GM19468 (cell line): ENCODE results near the gene PTPRN2.
"Not testable (repeated sequence)": the region's sequence is repeated elsewhere in the genome, so short reads cannot be mapped to it uniquely, and the experiment has no call there.

Experiments
- ATAC-seq: cut with Tn5 transposase; IDR thresholded peaks from one replicate; pipeline ENCODE4 v1.9.1; 2021; ENCODE audit warnings: mild to moderate bottlenecking, moderate library complexity, moderate number of reproducible peaks; ENCODE audit not compliant: unreplicated experiment; ENCODE audit errors: extremely low read depth

Gene PTPRN2

DNA sequence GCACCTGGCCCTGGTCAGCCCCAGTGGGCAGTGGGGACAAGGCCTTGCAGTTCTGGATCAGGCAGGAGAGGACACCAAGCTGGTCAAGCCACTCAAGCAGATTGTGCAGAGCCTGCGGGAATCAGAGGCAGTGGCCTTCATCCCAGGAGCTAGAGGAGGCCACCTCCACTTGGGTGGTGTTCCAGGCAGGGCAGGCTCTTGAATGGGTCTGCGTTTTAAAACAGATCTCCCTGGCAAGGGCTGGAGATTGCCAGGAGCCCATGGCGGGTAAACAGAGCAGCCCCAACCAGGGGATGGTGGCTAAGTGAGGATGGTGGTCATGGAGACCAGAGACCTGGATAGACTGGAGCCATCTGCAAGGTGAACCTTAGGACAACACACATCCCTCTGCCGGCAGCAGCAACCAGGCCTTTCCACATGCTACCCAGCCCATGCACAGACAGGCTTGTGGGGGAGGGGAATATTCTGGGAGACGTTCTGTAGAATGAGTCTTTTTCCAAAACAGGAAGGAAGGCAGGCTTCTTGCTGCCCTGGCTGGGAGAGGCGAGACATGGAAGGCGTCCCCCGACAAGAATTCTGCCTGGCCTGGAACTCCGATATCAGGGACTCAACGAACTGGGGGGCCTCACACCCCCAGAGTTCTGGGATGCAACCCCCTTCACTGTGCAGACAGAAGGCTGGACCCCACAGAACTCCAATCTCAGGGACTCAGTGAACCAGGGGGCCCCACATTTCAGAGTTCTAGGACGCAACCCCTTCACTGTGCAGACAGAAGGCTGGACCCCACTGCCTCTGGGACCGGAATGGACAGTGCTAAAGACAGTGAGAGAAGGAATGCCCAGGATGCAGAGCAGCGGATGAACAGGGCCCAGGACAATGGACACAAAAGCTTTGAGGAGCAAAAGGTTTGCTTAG is 264.8 kb downstream of the PTPRN2 start:
- no peak for ATAC-seq

DNA sequence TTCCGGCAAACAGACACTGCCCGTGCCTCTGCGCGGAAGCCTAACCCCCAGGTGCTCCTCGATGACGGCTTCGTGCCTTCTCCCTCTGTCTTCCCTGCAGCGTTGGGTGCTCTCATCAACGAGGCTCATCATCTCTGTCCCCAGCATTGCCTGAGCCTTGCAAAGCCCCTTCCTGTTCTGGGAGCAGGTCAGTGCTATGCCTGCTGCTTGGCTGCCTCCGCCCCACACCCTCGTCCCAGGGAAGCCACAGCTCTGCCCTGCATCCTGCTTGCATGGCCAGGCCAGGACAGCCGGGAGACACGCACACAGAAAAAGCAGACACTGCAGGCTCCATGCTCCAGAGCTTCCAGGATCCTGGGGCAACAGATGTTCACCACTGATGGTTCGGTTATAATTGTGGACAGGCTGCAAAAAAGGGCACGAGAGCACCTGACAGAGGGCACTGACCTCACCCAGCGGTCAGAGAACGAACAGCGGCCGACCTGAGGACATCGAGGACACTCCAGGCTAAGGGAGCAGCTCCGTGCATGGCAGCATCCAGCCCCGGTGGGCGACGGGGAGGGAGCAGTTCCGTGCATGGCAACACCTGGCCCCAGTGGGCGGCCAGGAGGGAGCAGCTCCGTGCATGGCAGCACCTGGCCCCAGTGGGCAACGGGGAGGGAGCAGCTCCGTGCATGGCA is 265.5 kb downstream of the PTPRN2 start:
- ATAC-seq, result no peak

DNA sequence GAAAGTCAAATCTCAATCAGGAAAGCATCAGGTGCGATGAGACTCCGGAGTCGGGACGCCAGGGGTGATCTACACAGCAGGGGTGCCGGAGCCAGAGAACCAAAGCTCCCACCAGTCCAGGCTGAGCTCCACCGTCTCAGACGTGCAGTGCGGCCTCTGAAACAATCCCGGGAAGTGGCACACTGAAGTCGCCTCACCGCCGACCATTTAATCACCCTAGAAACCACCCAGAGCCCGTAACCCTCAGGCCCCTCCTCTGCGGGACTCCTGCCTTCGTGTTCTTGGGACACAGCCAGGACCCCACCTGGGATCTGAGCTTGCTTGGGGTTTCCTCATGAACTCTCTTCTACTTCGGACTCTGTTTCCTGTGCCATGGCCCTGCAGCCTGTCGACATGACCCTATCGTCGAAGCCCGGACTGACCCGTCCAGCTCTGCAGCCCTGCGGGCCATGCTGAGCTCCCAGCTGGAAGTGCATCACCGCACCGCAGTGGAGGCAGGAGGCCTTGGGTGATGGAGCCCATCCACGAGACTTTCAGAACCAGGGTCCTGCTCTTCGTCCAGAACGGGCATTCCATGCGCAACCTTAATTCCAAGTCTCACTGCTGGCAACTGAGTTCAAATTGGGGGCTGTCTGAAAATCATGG is 266.4 kb downstream of the PTPRN2 start:
- ATAC-seq, result no peak

DNA sequence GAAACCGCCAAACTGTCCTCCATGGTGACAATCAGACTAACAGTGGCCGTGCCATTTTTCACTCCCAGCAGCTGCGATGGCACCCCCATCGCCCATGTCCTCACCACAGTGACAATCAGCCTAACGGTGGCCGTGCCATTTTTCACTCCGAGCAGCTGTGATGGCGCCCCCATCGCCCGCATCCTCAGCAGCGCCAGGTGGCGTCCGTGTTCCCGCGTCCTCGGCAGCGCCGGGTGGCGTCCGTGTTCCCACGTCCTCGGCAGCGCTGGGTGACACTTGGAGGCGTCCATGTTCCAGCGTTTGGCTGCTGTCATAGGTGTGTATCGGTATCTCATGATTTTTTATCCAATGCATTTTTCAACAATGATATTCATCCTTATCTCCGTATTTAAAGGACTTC is 267.3 kb downstream of the PTPRN2 start:
- ATAC-seq, result no peak

DNA sequence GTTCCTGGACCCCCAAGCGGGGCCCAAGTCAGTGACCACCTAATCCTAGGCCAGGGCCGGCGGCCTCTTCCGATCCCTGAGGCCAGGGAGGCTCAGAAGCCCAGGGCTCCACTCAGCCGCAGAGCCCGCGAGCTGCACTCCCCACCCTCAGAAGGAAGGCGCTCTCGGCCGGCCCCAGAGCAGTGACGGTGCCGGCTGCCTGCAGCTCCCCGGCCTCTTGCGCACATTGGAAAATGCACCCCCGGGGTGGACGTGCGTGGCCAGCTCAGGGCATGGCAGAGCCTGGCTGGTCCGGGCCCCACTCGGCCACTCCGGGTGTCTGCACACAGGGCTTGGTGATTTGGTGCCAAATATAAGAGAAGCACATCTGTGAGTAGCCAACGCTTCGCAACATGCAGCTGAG is 269.1 kb downstream of the PTPRN2 start:
- no peak for ATAC-seq

DNA sequence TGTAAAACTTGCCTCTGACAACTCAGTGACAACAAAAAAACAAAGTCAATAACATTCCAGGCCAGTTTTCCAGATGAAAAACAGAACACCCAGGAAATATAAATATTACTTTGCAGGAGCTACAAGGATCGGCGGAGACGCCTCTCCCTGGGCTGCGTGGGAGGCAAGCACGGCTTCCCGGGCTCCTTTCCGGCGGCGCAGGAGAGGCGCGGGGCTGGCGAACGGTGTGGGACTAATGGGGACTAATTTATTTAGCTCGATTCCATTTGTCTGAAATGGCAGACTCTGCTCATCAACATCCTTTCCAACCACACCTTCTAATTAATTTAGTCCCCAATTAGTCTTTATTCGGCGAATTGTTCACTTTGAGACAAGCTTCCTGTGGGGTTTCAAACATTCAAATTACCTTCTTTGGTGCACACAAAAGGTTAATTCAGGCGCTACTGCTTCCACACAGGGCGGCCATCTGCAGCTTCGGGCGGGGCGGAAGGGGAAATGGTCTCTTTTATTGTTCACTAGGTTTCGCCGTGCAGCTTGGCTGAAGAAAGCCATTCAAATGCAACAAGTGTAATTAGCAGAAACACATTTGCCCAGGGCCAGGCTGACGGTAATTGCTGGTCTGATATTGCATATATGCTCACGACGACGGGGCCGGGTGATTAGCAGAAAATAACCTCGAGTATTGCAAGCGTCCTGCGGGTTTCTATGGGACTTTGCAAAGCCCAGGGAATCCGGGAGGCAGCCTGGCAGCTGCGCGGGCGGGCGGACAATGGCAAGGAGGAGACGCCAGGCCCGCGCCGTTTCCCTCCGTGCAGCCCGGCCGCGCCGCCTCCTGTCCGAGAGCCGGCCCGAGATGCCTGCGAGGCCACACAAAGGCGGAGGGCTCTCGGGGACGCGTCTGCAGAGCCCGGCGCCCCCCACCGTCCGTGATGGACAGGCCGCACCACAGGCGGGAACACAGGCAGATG is 270.1 kb downstream of the PTPRN2 start:
- ATAC-seq, result no peak

DNA sequence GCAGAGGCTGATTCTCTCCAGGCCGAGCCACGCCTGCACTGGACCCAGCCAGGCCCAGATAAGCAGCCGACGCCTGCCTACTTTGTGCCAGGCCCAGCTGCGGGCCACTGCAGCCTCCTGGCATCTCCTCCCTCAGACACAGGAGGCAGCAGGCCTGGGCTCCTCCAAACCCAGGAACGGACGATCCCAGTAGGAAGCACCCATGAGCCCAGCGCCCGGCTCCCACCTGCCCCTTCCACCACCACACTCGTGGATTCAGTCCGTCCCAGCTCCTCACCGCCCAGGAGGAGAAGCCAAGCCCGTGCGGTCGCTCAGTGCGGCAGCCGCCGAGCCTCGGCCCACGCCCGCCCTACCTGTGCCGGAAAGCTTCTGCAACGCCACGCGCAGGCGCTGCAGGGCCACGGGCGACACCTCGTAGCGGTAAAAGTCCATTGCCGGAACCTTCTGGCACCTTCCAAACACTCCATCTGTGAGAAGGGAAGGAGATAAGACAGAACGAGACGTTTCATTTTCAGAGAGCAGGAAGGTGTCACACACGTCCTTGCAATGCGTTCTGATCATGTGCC is 271.1 kb downstream of the PTPRN2 start:
- ATAC-seq, result no peak

DNA sequence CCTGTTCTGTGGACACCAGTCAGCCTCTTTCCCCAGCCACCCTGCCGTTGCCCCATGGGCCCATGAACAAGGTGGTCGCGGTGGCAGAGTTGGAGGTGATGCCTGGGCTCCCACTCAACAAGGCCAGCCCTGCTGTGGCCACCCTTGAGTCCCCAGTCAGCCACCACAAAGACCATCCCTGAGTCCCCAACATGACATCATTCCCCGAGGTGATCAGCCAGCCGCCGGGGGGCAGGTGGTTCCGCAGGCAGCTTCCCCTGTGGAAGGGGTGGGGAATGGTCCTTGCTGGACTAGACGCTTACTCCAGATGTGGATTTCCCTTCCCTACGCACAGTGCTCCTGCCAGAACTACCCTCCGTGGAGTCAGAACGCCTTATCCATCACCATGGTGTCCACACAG is 271.7 kb downstream of the PTPRN2 start:
- ATAC-seq, result no peak

GRCh38 chr7:158315326-158315725 is 272.3 kb downstream of the PTPRN2 start:
- no peak for ATAC-seq

DNA sequence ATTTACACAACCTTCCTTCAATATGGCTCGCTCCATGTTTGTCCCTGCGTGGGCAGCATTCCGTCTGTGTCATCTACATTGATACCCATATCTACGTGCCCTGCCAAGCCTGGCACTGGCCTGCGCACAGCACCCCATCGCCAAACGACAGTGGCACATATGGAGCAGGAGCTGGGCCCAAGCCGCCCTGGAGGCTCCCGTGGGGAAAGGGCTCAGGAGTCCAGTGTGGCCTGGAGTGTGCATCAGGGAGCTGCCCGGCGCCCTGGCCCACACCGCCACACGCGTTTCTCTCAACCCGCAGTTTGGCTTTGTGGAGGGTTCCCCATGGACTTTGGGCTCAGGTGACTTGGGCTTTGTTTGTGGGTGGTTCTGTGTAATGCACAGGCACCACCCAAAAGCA is 273.2 kb downstream of the PTPRN2 start:
- no peak for ATAC-seq

DNA sequence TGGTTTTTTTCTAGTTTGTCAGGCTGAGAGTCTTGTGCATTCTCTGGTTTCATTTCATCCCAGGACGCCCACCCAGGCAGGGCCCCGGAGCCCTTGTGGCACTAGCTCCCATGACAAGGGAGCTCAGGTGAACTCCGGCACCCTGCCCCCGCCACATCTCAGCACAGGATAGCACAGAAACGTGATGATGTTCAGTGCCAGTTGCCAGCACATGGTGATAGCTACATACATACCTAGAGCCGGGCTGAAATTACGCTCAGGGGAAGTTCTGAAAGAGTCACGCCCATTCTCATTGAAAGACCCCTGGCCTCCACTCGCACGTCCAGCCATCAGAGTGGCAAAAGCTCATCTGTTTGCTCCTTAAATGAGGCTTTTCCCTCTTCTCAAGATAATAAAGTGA is 273.7 kb downstream of the PTPRN2 start:
- ATAC-seq, result no peak

- ATAC-seq, result no peak
Observed at GRCh38 chr7:158312789-158313188, 274.8 kb downstream of the PTPRN2 start.

DNA sequence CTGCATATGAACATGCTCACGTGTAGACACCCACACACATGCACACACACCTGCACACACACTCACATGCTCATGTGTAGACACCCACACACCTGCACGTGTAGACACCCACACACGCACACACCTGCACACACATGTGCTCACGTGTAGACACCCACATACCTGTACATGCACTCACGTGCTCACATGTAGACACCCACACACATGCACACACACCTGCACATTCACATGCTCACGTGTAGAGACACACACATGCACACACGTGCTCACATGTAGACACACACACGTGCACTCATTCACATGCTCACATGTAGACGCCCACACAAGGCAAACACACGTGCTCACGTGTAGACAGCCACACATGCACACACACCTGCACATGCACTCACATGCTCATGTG is 275.8 kb downstream of the PTPRN2 start:
- no peak for ATAC-seq

- ATAC-seq, result no peak
Observed at GRCh38 chr7:158310924-158311666, 276.5 kb downstream of the PTPRN2 start.

GRCh38 chr7:158309868-158310763 is 277.5 kb downstream of the PTPRN2 start:
- no peak for ATAC-seq

- no peak for ATAC-seq
Observed at GRCh38 chr7:158308001-158308400, 279.6 kb downstream of the PTPRN2 start.

DNA sequence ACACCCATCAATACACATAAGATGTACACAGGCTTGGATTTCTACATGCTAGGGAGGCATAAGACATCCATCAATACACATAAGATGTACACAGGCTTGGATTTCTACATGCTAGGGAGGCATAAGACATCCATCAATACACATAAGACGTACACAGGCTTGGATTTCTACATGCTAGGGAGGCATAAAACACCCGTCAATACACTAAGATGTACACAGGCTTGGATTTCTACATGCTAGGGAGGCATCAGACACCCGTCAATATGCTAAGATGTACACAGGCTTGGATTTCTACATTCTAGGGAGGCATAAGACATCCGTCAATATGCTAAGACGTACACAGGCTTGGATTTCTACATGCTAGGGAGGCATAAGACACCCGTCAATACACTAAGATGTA is 283.6 kb downstream of the PTPRN2 start:
- not testable (repeated sequence) for ATAC-seq

- no peak for ATAC-seq
Observed at GRCh38 chr7:158303121-158303520, 284.5 kb downstream of the PTPRN2 start.
